Esophagus muscularis mucosa (tissue), 3 donors: Measurements from ENCODE around the gene NCBP1.

Experiments
- CTCF ChIP-seq, 3 experiments: fragments of 200-600 bp in 2 of 3; fragments of 450-650 bp in 1 of 3; sonication (generic) in 2 of 3; IDR thresholded peaks; one replicate each; pipeline ENCODE4 v1.5.1; 2017 to 2019; ENCODE audit warnings: antibody characterized with exemption in 3 of 3, mild to moderate bottlenecking in 2 of 3, moderate library complexity in 1 of 3
- EP300 ChIP-seq: sonication (generic); formaldehyde crosslinking; IDR thresholded peaks from one replicate; pipeline ENCODE4 v1.6.1; 2017; ENCODE audit warnings: antibody characterized with exemption

DNA sequence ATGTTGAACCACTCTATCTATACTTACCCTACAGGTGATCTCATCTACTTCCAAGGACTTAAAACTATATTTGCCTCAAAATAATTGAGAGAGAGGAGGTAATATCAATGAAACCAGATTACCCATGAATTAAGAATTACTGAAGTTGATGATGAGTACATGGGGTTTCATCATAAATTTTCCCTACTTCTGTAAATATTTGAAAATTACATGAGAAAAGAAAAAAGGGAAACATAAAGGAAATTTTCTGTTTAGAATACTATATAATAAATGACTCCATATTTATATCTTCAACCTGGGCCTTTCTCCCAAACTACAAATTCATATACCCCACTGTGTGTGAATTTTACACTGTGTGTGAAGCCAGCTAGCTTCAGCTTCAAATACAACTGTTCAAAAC, 3.0 kb upstream of the NCBP1 start:
- TF ChIP-seq EP300 (no peak), CTCF (IDR thresholded peaks at IDR 0.05) (no peak)
